IMR-90 (cell line): ENCODE measurements around the gene PRKAG3.

Experiments
- MAFK ChIP-seq: IDR thresholded peaks from 2 replicates; pipeline ENCODE4 v1.6.1; 2012; ENCODE audit warnings: low read depth, low read length, improper control_type of control experiment
- MXI1 ChIP-seq: IDR thresholded peaks from 2 replicates; pipeline ENCODE4 v1.6.1; 2012; ENCODE audit warnings: low read depth, mild to moderate bottlenecking, low read length, moderate library complexity, borderline replicate concordance
- RCOR1 ChIP-seq: IDR thresholded peaks from 2 replicates; pipeline ENCODE4 v1.6.1; 2012; ENCODE audit warnings: mild to moderate bottlenecking, low read length, improper control_type of control experiment; ENCODE audit not compliant: insufficient replicate concordance
- TF ChIP-seq, protein P1 (sequence below): conservative IDR thresholded peaks from 2 replicates; pipeline ENCODE4 v1.5.1; 2012; ENCODE audit warnings: mild to moderate bottlenecking, low read depth, low read length, improper control_type of control experiment

DNA sequence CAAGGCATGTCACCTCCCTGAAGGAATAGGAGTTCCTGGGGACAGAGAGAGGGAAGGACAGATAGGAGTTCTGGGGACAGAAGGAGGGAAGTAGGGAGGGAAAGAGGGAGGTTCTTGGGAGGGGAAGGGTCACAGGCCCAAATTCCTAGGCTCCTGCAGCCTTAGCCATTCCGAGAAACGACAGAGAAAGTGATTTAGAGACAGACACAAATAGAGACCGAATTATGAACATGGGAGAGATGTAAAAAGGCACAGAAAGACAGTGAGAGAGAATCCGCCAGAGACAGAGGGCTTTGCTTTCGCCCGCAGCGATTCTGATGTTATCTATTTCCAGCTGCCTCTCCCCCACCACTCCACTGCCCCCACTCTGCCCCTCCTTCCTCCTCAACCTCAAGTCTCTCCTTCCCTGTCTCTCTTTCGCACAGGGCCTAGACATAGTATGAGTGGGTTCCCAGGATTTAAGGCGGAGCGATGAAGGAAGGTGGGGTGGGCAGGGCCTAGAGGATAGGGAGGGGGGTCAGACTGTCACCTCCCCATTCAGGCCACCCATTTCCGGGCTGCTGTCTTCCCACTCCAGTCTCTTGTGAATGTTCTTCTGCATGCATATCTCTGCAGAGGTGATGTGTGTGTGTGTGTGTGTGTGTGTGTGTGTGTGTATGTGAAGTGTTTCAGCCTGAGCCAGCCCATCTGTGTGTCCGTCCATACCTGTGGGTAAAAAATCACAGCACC is 24.7 kb upstream of the PRKAG3 start:
- TF ChIP-seq, protein P1, sequence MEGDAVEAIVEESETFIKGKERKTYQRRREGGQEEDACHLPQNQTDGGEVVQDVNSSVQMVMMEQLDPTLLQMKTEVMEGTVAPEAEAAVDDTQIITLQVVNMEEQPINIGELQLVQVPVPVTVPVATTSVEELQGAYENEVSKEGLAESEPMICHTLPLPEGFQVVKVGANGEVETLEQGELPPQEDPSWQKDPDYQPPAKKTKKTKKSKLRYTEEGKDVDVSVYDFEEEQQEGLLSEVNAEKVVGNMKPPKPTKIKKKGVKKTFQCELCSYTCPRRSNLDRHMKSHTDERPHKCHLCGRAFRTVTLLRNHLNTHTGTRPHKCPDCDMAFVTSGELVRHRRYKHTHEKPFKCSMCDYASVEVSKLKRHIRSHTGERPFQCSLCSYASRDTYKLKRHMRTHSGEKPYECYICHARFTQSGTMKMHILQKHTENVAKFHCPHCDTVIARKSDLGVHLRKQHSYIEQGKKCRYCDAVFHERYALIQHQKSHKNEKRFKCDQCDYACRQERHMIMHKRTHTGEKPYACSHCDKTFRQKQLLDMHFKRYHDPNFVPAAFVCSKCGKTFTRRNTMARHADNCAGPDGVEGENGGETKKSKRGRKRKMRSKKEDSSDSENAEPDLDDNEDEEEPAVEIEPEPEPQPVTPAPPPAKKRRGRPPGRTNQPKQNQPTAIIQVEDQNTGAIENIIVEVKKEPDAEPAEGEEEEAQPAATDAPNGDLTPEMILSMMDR, result no peak
- TF ChIP-seq MAFK (no peak), MXI1 (no peak), RCOR1 (no peak)
